GM18508 (cell line): Measurements from ENCODE around the gene GARNL3.

Source experiments
- ATAC-seq: cut with Tn5 transposase; IDR thresholded peaks from one replicate; pipeline ENCODE4 v1.9.1; 2021; ENCODE audit warnings: moderate number of reproducible peaks; ENCODE audit not compliant: insufficient read depth, unreplicated experiment

Gene GARNL3

DNA sequence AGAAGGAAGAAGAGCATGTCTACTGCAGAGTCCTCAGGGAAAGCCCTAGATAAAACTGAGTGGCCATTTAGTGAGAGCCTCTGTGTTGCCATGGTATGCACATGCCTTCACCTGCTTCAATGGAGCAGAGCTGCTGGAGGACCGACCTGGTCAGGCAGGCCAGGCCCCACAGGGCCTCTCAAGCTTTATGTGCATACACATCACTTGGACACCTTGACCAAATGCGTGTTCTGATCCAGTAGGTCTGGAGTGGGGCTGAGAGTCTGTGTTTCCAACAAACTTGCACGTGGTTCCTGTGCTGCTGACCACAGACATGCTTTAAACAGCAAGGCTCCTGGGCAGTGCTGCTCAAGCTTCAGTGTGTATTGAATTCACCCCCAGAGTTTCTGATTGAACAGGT, 81.0 kb downstream of the GARNL3 start:
- ATAC-seq = no peak

DNA sequence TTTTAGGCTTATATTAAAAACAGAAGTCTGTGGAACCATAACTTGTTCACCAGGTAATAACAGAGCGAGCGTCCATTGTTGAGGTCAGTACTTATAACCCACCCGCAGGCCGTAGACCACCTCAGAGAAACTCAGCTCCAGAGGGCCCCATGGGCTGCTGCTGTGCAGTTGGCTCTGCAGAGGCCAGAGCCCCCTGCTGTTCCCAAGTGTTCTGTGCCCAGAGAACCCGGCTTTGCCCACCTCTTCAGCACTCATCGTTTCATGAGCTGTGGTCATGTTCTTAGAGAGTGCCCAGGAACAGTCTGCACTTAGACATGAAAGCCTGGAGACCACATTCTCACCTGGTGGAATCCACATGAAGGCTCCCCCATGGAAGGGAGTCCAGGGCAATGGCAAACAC, 82.0 kb downstream of the GARNL3 start:
- no peak for ATAC-seq

DNA sequence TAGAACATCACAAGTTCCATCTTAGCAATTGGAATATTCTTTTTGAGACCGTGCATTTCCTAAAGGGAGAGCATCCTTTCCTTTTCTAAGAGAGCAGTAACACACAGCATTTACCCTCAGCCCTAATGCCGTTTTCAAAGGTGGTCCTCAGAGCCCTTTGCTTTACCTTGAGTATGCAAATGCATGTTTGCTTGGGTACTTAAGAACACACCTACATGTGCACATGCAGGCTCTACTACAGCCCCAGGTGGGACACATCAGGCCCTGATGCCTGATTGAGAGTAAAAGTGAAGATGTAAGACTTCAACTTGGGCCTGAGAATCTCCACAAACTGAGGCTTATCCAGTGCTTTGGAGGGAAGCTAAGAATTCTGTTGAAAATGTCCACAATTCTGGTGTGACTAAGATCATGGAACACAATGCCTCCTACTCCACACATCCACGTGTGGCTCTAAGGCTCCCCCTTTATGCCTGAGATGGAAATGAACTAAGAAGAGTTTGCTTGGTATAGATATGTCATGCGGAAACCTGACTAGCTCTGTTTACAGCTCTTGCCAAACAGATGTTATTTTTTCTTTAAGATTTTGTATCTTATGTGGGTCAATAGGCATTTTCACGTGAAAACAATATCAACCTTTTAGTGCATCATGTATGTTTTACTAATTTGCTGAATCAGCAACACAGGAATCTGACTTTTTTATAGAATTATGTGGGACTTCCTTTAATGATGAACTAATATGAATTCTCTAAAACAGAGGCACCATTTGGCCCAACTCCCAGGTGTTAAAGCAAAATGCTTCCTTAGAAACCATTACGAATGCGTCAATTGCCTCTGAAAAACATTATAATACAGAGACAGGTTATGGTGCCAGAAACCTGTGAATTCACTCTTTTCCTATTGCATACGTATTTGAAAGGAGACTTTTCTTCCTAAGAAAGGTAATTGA, 83.5 kb downstream of the GARNL3 start:
- no peak for ATAC-seq

DNA sequence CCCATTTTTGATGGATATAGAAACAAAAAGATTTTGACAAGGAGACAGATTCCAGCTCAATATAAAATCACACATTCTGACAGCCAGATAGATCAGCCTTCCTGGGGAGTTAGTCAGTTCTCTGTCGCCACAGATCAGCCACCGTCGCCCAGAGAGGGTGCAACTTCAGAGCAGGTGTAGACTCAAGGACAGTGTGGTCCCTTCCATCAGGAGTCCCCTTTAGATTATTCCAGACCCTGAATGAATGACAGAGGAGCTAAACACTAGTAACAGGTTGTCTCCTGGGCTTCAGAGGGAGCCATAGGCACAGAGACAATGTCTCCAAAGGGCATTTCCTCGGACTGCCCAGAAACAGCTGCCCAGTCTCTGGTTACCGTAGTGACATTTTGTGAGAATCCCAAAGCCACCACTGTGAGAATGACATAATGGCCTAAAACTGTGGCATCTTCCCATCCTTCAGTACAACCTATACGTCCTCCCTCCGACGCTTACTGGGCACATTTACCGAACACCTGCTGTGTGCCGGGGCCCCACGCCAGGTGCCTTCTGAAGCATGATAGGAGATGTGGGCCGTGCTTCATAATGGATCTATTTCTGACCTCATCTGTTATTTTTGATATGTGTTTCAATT, 85.0 kb downstream of the GARNL3 start:
- no peak for ATAC-seq

DNA sequence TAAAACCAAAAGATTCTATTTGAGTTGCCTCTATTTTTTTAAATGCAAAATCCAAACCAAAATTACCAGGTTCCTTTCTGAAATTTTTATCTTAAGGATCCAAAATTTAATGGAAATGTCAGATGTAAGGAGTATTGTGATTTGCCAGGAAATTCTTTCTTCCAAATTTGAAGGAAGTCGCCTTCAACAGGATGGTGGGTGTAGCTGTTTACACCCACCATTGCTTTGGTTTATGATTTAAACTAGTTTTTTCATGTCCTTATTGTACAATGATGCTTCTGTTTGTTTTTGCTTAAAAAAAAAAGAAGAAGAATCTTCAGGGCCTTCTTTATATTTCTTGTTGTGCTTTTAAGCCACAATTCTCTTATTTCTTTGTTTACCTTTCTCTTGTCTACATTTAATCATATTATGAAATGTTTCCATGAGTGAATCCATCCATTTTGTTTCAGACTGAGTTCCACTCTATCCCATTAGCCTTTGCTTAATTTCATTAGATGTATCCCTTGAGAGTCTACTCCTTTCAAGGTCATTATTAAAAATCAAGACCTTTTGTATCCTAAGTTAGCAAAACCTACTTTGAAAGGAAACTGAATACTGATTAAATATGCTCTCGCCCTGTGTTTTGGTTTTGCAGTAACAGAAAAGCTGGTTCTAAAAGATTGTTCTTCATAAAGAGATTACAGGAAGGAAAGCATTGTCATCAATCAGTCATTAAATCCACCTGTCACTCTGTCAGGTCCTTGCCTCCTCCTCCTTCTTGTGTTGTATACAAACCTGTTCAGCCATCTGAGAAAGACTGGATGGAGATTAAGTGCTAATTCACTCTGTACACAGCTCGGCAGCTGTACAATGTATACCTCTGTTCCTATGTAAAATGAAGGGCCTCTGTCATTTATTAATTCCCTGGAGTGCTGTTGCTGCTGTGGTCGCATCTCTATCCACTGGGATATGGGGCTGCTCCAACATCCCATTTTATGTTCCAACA, 86.9 kb downstream of the GARNL3 start:
- no peak for ATAC-seq

DNA sequence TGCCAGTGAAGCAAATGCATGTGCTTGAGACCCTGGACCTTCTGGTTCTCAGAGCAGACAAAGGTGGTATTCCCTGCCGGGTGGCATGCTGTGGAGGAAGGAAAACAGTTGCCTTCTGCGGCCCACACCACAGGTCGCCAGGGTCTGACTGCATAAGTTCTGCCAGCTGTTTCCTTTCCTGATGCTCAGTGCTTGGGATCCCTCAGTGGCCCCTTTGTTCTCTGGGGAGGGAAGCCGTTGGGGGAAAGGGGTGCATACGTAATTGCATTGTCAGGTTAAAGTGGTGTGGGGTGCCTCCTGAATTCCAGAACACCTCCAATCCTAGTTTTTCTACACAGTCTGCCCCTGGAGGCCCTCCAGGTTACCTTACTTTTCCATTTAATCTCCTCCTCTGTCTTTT, 89.3 kb downstream of the GARNL3 start:
- ATAC-seq = no peak

DNA sequence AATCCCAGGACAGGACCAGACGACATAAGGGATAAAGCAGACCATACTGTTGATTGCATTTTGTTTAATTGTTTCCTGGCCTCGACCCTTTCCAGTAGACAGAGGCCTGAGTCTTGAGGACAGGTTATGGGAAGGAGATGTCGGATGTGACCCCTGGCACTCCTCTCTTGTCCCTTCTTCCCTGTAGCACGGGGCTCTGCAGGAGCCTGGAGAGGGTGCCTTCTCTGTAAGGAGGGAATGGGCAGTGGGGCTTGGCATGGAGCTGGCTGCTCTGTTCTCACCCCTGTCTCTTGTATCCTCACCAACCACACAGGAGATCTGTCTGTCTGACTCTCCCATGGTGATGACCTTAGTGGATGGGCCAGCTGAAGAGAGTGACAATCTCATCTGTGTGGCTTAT, 92.3 kb downstream of the GARNL3 start:
- ATAC-seq = no peak

DNA sequence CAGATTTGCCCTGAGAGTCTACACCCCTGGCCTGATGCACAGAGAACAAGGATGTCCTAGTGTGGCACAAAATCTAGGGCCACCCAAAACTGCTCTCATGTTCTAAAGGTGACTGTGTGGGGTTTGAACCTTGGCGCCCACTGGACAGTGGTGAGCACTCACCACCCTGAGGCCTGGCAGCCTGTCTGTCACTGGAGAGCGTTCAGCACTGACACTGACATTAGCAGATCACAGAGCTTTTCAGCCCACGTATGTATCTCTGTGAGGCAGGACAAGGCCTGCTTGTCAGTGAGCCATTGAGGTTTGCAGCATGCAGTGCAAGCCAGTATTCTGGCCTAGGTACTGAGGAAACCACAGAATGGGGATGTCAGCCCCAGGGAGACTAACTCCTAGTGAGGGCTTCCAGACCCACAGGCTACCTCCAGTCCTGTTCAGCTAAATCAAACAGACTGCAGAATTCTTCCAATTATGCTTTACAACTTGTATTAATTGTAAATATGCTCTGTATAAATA, 93.5 kb downstream of the GARNL3 start:
- ATAC-seq = no peak

DNA sequence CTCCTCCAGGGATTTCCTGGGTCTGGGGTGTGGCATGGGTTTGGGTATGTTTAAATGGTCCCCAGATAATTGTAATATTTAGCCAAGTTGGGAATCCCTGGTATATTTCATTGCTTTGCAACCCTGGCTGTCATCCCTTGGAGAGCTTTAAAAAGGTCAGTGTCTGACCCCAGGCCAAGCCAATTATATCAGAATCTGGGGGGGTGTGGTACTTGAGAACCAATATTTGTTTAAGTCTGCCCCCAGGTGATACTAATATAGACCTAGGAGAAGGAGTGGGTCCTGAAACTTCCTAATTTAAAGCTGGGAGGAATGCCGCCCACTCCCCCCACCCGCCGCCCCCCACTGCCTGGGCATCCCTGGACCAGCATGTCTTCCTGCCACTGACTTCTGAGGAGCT, 94.2 kb downstream of the GARNL3 start:
- no peak for ATAC-seq

DNA sequence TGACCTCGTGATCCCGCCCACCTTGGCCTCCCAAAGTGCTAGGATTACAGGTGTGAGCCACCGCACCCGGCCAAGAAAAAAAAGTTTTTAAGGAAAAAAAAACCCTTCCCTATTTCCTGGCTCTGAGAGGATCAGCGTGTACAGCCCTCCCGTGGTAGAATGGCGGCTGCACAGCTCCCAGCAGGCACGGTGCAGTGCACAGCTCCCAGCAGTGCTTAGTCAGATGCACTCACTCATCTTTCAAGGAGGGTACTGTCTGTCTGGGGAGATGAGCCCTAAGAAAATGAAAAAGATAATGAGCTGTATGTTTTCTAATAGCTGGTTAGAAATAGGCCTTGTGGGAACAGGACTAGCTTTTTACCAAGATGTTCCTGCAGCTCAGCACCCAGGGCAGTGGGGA, 95.7 kb downstream of the GARNL3 start:
- ATAC-seq = no peak

DNA sequence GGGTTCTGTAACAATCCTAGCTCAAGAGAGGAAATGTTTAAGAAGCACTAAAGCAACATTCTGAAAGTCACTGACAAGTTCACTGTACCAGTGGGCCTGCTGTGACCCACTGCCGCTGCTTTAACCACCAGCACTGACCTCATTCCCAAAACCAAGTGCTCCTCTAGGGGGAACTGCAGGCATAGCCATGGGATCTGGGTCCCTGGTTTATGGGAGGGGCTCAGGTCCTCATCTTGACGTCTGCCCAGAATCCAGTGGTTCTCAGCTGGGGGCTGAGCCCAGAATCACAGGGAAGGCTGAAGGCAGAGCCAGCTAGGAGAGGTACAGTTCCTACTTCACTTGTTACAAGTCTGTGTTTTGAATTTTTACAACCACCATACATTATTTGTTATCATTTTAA, 96.3 kb downstream of the GARNL3 start:
- no peak for ATAC-seq

DNA sequence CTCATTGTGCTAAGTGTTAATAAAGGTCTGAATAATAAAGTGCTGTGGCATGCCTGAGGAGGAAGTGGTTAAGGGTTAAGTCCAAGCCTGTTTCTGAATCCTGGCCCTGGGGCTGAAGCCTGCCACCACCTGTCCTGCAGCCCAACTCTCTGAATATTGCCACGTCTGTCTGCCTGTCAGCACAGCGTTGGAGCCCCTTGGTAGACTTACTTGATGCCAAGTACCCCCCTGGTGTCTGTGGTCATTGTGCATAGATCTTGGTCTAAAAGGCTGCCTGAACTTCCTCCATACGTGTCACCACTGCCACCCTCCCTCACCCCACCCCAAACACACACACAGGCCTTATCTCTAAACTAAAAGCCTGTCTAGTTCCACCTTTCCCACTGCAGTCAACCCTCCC, 97.0 kb downstream of the GARNL3 start:
- ATAC-seq = no peak

DNA sequence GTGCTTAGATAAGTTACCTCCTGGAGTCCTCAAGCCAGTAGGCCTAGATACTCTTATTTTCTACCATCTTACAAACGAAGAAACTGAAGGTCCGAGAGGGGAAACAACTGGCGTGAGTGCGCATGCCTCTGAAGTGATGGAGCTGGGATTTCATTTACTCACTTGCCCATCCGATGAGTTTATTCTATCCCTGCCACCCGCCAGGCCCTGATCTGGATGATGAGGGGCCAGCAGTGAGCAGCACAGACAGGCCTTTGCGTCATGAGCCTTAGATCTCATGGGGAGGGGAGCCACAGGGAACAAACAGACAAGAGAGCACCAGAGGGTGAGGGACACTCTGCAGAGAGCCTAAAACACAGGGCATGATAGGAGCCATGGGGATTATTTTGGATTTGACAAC, 98.3 kb downstream of the GARNL3 start:
- no peak for ATAC-seq

DNA sequence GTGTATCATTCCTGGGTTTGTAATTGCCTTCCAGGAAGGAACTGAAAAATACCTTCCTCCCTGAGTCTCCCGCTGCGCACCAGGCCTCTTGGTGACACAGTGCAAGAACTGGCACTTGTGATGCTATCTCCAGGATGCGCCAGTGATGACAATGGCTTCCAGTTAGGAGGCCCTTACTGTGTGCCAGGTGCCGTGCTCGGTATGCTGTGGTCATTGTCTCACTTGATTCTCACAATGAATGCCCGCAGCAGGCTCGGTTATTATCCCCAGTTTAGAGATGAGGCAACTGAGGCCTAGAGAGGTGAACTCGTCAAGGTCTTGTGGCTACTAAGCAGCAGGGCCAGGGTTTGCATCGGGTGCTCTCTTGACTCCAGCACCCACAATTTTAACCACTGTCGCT, 100.9 kb downstream of the GARNL3 start:
- ATAC-seq = no peak

DNA sequence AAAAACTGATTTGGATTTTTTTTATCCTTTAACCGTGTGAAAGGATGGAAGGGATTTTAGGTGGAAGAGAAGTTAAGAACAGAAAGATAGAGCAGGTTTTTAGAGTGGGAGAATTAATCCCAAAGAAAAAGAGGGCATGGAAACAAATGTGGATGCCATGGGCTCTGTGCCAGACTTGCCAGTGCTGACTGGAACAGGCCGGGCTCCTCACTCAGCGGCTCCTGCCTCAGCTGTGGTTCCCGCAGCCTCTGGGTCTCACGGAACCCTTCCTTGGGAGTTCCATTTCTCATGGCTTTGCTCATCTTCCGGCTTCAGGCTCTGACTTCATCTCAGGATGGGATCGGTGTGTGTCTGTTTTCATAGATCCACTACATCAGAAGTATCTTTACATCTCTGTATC, 102.0 kb downstream of the GARNL3 start:
- ATAC-seq = no peak

DNA sequence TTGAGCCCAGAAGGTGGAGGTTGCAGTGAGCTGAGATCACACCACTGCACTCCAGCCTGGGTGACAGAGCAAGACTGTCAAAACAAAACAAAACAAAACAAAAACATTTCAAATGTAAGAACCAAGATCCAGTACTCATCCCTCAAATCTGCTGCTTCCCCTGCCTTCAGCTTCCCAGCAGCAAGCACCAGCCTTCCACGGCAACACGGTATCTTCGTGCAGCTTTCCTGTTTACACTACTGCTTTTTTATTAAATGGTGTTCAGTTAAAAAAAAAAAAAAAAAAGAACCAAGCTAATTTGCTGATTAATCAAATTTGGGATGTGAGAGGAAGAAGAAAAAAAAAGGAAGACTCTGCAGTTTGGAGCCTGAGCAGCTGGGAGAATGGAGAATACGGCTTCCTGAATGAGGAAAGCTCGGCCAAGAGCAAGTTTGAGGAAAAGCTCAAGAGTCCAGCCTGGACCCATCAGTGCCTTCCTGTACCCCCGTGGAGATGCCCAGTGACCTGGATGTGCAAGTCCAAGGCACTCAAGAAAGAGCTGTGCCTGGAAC, 104.4 kb downstream of the GARNL3 start:
- ATAC-seq = no peak

DNA sequence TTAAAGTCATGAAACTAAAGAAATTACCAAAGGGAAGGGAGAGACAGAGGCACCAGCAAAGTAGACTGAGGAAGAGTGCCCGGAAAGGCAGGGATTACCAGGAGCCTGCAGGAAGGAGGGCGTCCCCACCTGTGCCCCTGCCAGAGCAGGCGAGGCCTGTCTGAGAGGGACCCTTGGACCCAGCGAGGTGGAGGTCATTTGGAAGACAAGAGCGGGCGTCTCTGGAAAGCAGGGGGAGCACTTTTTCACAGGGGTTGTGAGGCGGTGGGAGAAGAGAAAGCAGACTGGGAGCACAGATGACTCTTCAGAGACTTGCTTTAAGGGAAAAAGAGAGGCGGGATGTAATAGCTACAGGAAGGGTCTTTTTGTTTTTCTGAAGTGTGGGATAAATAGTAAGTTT, 104.9 kb downstream of the GARNL3 start:
- no peak for ATAC-seq

DNA sequence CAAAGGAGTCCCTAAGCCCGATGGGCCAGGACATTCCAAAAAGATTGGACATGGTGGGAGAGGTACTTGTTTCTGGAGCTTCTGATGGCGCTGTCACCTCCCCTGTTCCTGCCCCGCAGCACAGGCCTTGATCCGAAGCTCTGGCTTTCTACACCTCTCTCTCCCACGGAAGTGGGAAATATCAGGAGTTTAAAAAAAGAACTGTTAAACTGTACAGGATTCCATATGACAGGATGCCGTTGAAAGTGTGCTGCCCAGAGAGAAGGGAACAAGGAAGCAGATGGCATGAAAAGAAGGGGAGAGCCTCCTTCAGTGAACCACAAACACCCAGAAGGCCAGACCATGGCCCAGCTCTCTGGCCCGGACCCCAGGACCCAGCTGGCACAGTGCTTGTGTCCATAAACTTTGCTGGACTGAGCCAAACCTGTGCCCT, 105.6 kb downstream of the GARNL3 start:
- ATAC-seq = no peak

DNA sequence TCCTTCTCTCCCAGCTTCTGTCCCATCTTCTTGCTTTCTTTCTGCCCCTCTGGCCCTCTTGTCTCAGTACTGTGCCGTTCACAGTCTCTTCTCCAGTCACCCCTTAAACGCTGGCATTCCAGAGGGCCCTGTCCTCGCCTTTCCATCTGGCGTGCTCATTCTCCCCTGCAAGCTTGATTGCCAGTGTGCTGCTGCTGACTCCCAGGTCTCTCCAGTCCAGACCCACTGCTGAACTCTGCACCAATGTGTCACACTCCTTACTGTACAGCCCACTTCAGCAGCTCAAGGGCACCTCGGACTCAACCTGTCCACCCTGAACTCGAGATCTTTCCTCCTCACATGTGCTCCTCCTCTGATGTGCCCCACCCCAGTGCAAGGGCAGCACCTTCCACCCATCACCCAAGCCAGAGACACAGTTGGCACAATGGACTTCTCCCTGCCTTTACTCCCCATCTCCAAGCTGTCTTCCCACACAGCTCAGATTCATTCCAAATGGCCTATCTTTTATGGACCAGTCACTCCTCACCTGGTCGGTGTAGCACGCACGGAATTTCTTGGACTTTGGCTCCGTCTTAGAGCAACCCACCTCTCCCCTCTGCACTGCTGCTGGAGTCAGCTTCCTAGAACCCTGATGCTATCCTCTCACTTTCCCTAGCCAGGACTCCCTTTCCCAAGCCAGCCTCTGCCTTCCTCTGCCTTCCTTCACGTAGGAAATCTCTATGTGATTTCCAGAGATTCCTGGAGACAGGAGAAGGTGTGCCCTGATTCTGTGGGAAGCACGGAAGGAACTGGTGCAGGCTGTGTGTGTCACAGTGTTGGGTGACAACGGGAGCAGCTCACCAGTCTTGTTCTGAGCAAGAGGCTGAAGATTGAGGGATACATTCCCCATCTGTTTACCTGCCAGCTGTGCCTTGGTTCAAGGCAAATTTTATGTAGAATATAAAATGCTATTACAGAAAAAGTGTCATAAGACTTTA, 106.4 kb downstream of the GARNL3 start:
- ATAC-seq = no peak
